IMR-90 (cell line): Measurements from ENCODE around the gene EPHX1. TPM values are rescaled to one million over a fixed set of nuclear protein-coding genes. Genes with fewer than 3 reads are reported as not detected.

Experiments used
- ATAC-seq: fragments of 200-7000 bp; cut with Tn5 transposase; 2 replicates; pipeline ENCODE4 v1.9.1; 2020; ENCODE audit warnings: low read depth, mild to moderate bottlenecking, moderate library complexity
- BruUV-seq: library from RNA; stranded (reverse); fragments of 400-500 nt; replicated peaks from 2 replicates; lab custom pipeline; 2021; lab: Mats Ljungman, UMichigan
- CTCF ChIA-PET: fragments of 300-600 bp; formaldehyde crosslinking; extraction: SDS; loops from one replicate; lab custom pipeline; 2021; ENCODE audit warnings: antibody characterized with exemption; lab: Yijun Ruan, JAX
- POLR2A ChIA-PET: fragments of 300-600 bp; sonication (Branson Sonifier 250); formaldehyde crosslinking; loops from one replicate; lab custom pipeline; 2022; ENCODE audit warnings: antibody characterized with exemption; ENCODE audit not compliant: unreplicated experiment; lab: Charles Lee
- DNase-seq: peaks from one replicate; pipeline ENCODE4 v3.0.0; 2013
- H2AFZ ChIP-seq: replicated peaks from 2 replicates; pipeline ENCODE3; 2013; ENCODE audit warnings: low read length, mild to moderate bottlenecking; ENCODE audit not compliant: poor library complexity
- H2AK5ac ChIP-seq: 2 replicates; pipeline ENCODE4 v1.6.1; 2013; ENCODE audit warnings: low read depth, low read length, inconsistent platforms
- H2AK9ac ChIP-seq: replicated peaks from 2 replicates; pipeline ENCODE3; 2013; ENCODE audit warnings: mild to moderate bottlenecking, low read depth, low read length, moderate library complexity; ENCODE audit not compliant: poor library complexity
- H2BK120ac ChIP-seq: 2 replicates; pipeline ENCODE4 v1.6.1; 2013; ENCODE audit warnings: low read depth, low read length, inconsistent platforms
- H2BK15ac ChIP-seq: 3 replicates; pipeline ENCODE4 v1.6.1; 2013; ENCODE audit warnings: low read depth, low read length, inconsistent platforms
- H2BK20ac ChIP-seq: 2 replicates; pipeline ENCODE4 v1.6.1; 2013; ENCODE audit warnings: low read depth, mild to moderate bottlenecking, inconsistent platforms, low read length, moderate library complexity
- H2BK5ac ChIP-seq: 2 replicates; pipeline ENCODE4 v1.6.1; 2013; ENCODE audit warnings: mild to moderate bottlenecking, low read depth, low read length, inconsistent platforms; ENCODE audit not compliant: poor library complexity, severe bottlenecking
- H3K14ac ChIP-seq: replicated peaks from 2 replicates; pipeline ENCODE4 v1.6.1; 2013; ENCODE audit warnings: low read depth, low read length, inconsistent platforms
- H3K18ac ChIP-seq: 2 replicates; pipeline ENCODE4 v1.6.1; 2013; ENCODE audit warnings: low read depth, low read length, control low read depth
- H3K23ac ChIP-seq: 2 replicates; pipeline ENCODE4 v1.6.1; 2013; ENCODE audit warnings: low read depth, low read length, inconsistent platforms
- H3K27ac ChIP-seq: 2 replicates; pipeline ENCODE4 v1.5.1; 2013; ENCODE audit warnings: mild to moderate bottlenecking, control low read depth, low read length; ENCODE audit not compliant: insufficient read depth
- H3K27me3 ChIP-seq: 2 replicates; pipeline ENCODE4 v1.6.1; 2013; ENCODE audit warnings: low read length; ENCODE audit not compliant: control insufficient read depth, insufficient read depth
- H3K36me3 ChIP-seq: 2 replicates; pipeline ENCODE4 v1.6.1; 2013; ENCODE audit warnings: low read length, mixed read lengths; ENCODE audit not compliant: control insufficient read depth, insufficient read depth
- H3K4ac ChIP-seq: 2 replicates; pipeline ENCODE4 v1.6.1; 2013; ENCODE audit warnings: low read depth, low read length, inconsistent platforms
- H3K4me1 ChIP-seq: 2 replicates; pipeline ENCODE4 v1.6.1; 2013; ENCODE audit warnings: low read length, mixed read lengths; ENCODE audit not compliant: control insufficient read depth, insufficient read depth
- H3K4me2 ChIP-seq: 2 replicates; pipeline ENCODE4 v1.6.1; 2013; ENCODE audit warnings: low read depth, mild to moderate bottlenecking, control low read depth, low read length, moderate library complexity
- H3K4me3 ChIP-seq: 2 replicates; pipeline ENCODE4 v1.5.1; 2013; ENCODE audit warnings: low read depth, mild to moderate bottlenecking, control low read depth, low read length, moderate library complexity; ENCODE audit not compliant: insufficient read depth
- H3K56ac ChIP-seq: 2 replicates; pipeline ENCODE4 v1.6.1; 2013; ENCODE audit warnings: low read length, inconsistent platforms; ENCODE audit not compliant: insufficient read depth; ENCODE audit errors: extremely low read depth
- H3K79me1 ChIP-seq, 2 experiments: 2 replicates each; pipeline ENCODE4 v1.6.1; 2013; ENCODE audit warnings: low read length in 2 of 2, inconsistent platforms in 1 of 2, low read depth in 1 of 2
- H3K9ac ChIP-seq: 2 replicates; pipeline ENCODE4 v1.6.1; 2013; ENCODE audit warnings: low read depth, low read length, control low read depth
- H3K9me1 ChIP-seq: 2 replicates; pipeline ENCODE4 v1.6.1; 2013; ENCODE audit warnings: low read length, inconsistent platforms; ENCODE audit not compliant: insufficient read depth
- H3K9me3 ChIP-seq: 2 replicates; pipeline ENCODE4 v1.6.1; 2013; ENCODE audit warnings: low read length; ENCODE audit not compliant: control insufficient read depth, insufficient read depth
- H4K20me1 ChIP-seq: 2 replicates; pipeline ENCODE4 v1.6.1; 2013; ENCODE audit warnings: low read length, inconsistent platforms; ENCODE audit not compliant: insufficient read depth
- H4K5ac ChIP-seq: 2 replicates; pipeline ENCODE4 v1.6.1; 2013; ENCODE audit warnings: mild to moderate bottlenecking, low read depth, low read length, control low read depth
- H4K8ac ChIP-seq, 2 experiments: 2 replicates each; pipeline ENCODE4 v1.6.1; 2013; ENCODE audit warnings: low read depth in 2 of 2, low read length in 2 of 2, control low read depth in 1 of 2, inconsistent platforms in 1 of 2
- H4K91ac ChIP-seq: 2 replicates; pipeline ENCODE4 v1.6.1; 2013; ENCODE audit warnings: low read depth, low read length, inconsistent platforms; ENCODE audit not compliant: insufficient read depth
- BHLHE40 ChIP-seq: fragments of 150-350 bp; IDR thresholded peaks from 2 replicates; pipeline ENCODE4 v1.6.1; 2016; ENCODE audit warnings: mild to moderate bottlenecking, low read depth, low read length
- CEBPB ChIP-seq: IDR thresholded peaks from 2 replicates; pipeline ENCODE4 v1.6.1; 2012; ENCODE audit warnings: low read depth, low read length, improper control_type of control experiment
- CHD1 ChIP-seq: IDR thresholded peaks from 2 replicates; pipeline ENCODE4 v1.6.1; 2012; ENCODE audit warnings: low read depth, low read length, improper control_type of control experiment
- CTCF ChIP-seq: conservative IDR thresholded peaks from 2 replicates; pipeline ENCODE4 v1.5.1; 2012; ENCODE audit warnings: mild to moderate bottlenecking, low read depth, low read length, improper control_type of control experiment
- ELK1 ChIP-seq: fragments of 150-350 bp; IDR thresholded peaks from 2 replicates; pipeline ENCODE4 v1.6.1; 2016; ENCODE audit warnings: low read depth, mild to moderate bottlenecking, low read length, moderate library complexity, borderline replicate concordance
- FOS ChIP-seq: fragments of 150-350 bp; IDR thresholded peaks from 2 replicates; pipeline ENCODE4 v1.6.1; 2016; ENCODE audit warnings: low read depth, low read length
- MAFK ChIP-seq: IDR thresholded peaks from 2 replicates; pipeline ENCODE4 v1.6.1; 2012; ENCODE audit warnings: low read depth, low read length, improper control_type of control experiment
- MAZ ChIP-seq: IDR thresholded peaks from 2 replicates; pipeline ENCODE4 v1.6.1; 2012; ENCODE audit warnings: low read depth, mild to moderate bottlenecking, low read length, improper control_type of control experiment, moderate library complexity, borderline replicate concordance
- MXI1 ChIP-seq: IDR thresholded peaks from 2 replicates; pipeline ENCODE4 v1.6.1; 2012; ENCODE audit warnings: low read depth, mild to moderate bottlenecking, low read length, moderate library complexity, borderline replicate concordance
- NFE2L2 ChIP-seq: fragments of 150-350 bp; IDR thresholded peaks from 2 replicates; pipeline ENCODE4 v1.6.1; 2016; ENCODE audit warnings: low read depth, mild to moderate bottlenecking, low read length
- POLR2A ChIP-seq: IDR thresholded peaks from 2 replicates; pipeline ENCODE4 v1.6.1; 2012; ENCODE audit warnings: mild to moderate bottlenecking, low read depth, low read length
- RAD21 ChIP-seq: IDR thresholded peaks from 2 replicates; pipeline ENCODE4 v1.6.1; 2012; ENCODE audit warnings: low read length, improper control_type of control experiment
- RCOR1 ChIP-seq: IDR thresholded peaks from 2 replicates; pipeline ENCODE4 v1.6.1; 2012; ENCODE audit warnings: mild to moderate bottlenecking, low read length, improper control_type of control experiment; ENCODE audit not compliant: insufficient replicate concordance
- RFX5 ChIP-seq: IDR thresholded peaks from 2 replicates; pipeline ENCODE4 v1.8.0; 2012; ENCODE audit warnings: low read depth, mild to moderate bottlenecking, low read length, moderate library complexity
- SMC3 ChIP-seq: fragments of 150-350 bp; IDR thresholded peaks from 2 replicates; pipeline ENCODE4 v1.6.1; 2016; ENCODE audit warnings: low read depth, mild to moderate bottlenecking, antibody characterized with exemption, low read length, moderate library complexity
- USF2 ChIP-seq: fragments of 150-350 bp; IDR thresholded peaks from 2 replicates; pipeline ENCODE4 v1.6.1; 2017; ENCODE audit warnings: mild to moderate bottlenecking, antibody characterized with exemption, low read length, low read depth
- whole genome bisulfite sequencing, 2 experiments: methylation state at CpG; one replicate each; pipeline versions ENCODE4 v1.1.5 to v1.1.7; 2013; ENCODE audit warnings: missing lambda C conversion rate in 2 of 2; ENCODE audit not compliant: insufficient read length in 1 of 2; ENCODE audit errors: extremely low coverage in 2 of 2; 5-methylcytosine and 5-hydroxymethylcytosine counted together
- dilution Hi-C: fragments of 300-500 bp; cut with HindIII; formaldehyde crosslinking; loops from one replicate; pipeline ENCODE4 v1.14.3; 2018; ENCODE audit warnings: low sequenced_read_pairs; ENCODE audit not compliant: unreplicated experiment
- in situ Hi-C: fragments of 300-500 bp; cut with MboI; formaldehyde crosslinking; loops from 3 replicates; pipeline ENCODE4 v1.14.3; 2019; ENCODE audit warnings: low sequenced_read_pairs, inconsistent platforms, mixed read lengths
- intact Hi-C: fragments of 100-400 bp; cut with micrococcal nuclease; formaldehyde crosslinking; loops from 2 replicates; pipeline ENCODE4 v1.10.0; 2022
- polyA plus RNA-seq, 3 experiments: library from polyadenylated mRNA; depleted of rRNA; stranded (reverse); fragments of >200 nt; gene quantifications; 2 replicates each; pipeline ENCODE4 v1.2.3, GENCODE V29; 2012; ENCODE audit warnings: low replicate concordance in 1 of 3
- total RNA-seq: library from RNA; depleted of rRNA; stranded (reverse); fragments of >200 nt; gene quantifications from 2 replicates; pipeline ENCODE4 v1.2.3, GENCODE V29; 2012

EPHX1 gene
- total and polyA plus RNA-seq, 2 of the 4 experiments (the other 2 are of a cell fraction), result 20.3 to 46.3 TPM

GRCh38 chr1:225843426-225843795 lies 33.5 kb downstream of the EPHX1 start:
- Histone ChIP-seq H2BK5ac (no peak overlapping the region), H3K56ac (no peak overlapping the region), H3K9ac (no peak overlapping the region), H4K8ac (no peak overlapping the region), H3K4ac (no peak overlapping the region), H2AK5ac (no peak overlapping the region), H3K79me1 (no peaks in the 10 kb centered on the region), H2AK9ac (no peak overlapping the region), H3K23ac (no peak overlapping the region), H4K5ac (no peak overlapping the region), H3K4me1 (peaks cover 2% of the 10 kb centered on the region; the same call in 1 of the 2 replicates), H4K20me1 (no peaks in the 10 kb centered on the region), H2AFZ (peak overlapping the region; percentile 17), H3K27me3 (no peaks in the 10 kb centered on the region), H3K4me2 (no peak overlapping the region), H3K27ac (no peak overlapping the region), H3K18ac (no peak overlapping the region), H3K14ac (no peak overlapping the region), H2BK20ac (no peak overlapping the region), H2BK15ac (no peak overlapping the region), H3K4me3 (no peak overlapping the region), H4K91ac (no peak overlapping the region), H3K9me1 (no peaks in the 10 kb centered on the region), H3K36me3 (peaks cover 48% of the 10 kb centered on the region), H3K9me3 (no peaks in the 10 kb centered on the region), H2BK120ac (no peak overlapping the region)
- dilution Hi-C loops (no loop called here), in situ Hi-C loops (loop anchor here (10.0 kb wide), 1 partner anchor 369 kb away; no protein-coding TSS in a partner anchor), intact Hi-C loops (loop anchor here (10.0 kb wide), 1 partner anchor 131 kb away; no protein-coding TSS in a partner anchor)
- DNase-seq (no peak), ATAC-seq (no peak)
- TF ChIP-seq NFE2L2 (no peak), POLR2A (no peak), CTCF (no peak), RCOR1 (no peak), CHD1 (no peak), RFX5 (no peak), MXI1 (no peak), MAZ (no peak), BHLHE40 (no peak), RAD21 (no peak), SMC3 (no peak), ELK1 (no peak), MAFK (no peak), FOS (no peak), USF2 (no peak), CEBPB (no peak)
- POLR2A ChIA-PET, result no interaction called here
- BruUV-seq, result no TSS peak
- CTCF ChIA-PET, result no interaction called here
- 91% methylated on average over 4 of the region's 6 CpGs; no CpG with 5 or more reads in 1 of the 2 experiments for WGBS, 2 experiments
